NK-92 (cell line): Measurements from ENCODE around the gene FTCD.
"Not testable (repeated sequence)": the region's sequence is repeated elsewhere in the genome, so short reads cannot be mapped to it uniquely, and the experiment has no call there.

Experiments
- DNase-seq: peaks from one replicate; lab custom pipeline; 2025; ENCODE audit not compliant: unreplicated experiment; lab: John Stamatoyannopoulos, UW

Gene FTCD

GRCh38 chr21:46111857-46112724 is 43.3 kb downstream of the FTCD start:
- DNase-seq = no peak

- DNase-seq = no peak
These were observed 44.2 kb downstream of the FTCD start for GRCh38 chr21:46111193-46111571.

- DNase-seq = no peak
These were observed 44.7 kb downstream of the FTCD start for GRCh38 chr21:46110499-46111192.

DNA sequence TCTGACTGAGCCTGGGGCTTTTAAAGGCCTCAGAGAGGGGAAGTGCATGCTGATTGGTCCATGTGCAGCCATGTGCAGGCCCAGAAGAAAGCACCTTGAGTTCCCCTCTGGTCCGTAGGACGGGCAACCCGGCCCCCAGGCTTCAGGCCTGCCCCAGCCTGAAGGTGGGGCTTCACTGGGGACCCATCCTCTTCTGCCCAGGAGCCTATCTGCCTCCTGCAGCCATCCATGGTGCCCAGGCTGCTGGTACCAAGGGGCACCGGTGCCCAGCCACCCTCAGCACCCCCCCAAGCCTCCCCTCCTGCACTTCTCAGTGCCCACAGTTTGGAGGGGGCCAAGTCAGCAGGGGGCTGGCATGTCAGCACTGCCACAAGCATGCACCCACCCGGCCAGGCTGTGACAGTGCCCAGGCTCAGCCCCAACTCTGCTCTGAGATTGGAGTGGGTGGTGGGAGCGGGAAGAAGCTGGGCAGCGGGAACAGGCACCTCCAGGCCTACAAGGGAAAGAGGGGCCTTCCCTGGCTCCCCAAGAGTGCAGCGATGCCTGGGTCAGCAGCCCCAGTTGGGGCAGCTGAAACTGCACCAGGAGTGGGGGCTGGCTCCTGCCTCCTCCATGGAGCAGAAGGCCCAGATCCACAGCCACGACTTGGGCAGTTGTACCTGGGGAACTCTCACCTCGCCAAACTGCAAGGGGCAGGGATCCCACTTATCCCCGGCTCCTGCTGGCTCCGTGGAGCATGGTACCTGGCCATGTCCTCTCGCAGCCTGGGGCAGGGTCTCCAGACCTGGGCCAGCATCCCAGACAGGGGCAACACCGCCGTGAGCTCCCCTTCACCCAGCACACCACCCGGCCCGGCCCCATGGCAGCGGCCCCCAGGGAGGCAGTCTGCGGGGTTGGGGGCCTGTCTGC is 45.8 kb downstream of the FTCD start:
- no peak for DNase-seq

- DNase-seq = no peak
These were observed 46.5 kb downstream of the FTCD start for GRCh38 chr21:46108827-46109312.

- DNase-seq = not testable (repeated sequence)
These were observed 48.0 kb downstream of the FTCD start for GRCh38 chr21:46107376-46107775.

GRCh38 chr21:46104104-46104503 is 51.3 kb downstream of the FTCD start:
- no peak for DNase-seq

DNA sequence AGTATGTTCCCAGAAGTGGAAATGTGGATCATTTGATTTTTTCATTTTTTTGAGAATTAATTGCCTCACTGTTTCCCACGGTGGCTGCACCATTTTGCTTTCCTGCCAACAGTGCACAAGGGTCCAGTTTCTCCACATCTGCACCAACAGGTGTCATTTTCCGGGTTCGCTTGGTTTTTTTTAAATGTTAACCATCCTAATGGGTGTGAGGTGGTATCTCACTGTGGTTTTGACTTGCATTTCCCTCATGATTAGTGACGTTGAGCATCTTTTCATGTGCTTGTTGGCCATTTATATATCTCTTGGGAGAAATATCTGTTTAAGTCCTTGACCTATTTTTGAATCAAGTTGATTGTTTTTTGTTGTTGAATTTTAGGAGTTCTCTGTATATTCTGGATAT is 54.5 kb downstream of the FTCD start:
- DNase-seq = no peak

- DNase-seq = no peak
These were observed 55.0 kb downstream of the FTCD start for GRCh38 chr21:46100426-46100825.

GRCh38 chr21:46100020-46100419 is 55.4 kb downstream of the FTCD start:
- DNase-seq = no peak

DNA sequence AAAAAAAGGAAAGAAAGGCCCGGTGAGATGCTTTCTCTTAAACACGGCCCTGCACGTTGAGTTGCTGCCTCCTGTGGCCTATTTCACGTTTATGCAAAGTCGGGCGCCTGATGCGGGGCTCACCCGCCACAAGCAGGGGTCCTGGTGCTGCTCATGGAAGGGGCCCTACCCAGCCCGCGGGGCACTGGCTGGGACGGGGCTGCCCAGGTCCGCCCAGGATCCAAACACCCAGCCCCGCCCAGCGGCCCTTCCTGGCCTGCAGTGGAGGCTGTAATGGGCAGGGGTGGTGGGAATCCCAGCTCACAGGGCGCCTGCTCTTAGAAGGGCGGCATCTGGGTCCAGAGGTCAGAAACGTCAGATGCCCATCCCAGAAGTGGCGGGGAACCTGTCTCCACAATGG is 55.9 kb downstream of the FTCD start:
- no peak for DNase-seq

DNA sequence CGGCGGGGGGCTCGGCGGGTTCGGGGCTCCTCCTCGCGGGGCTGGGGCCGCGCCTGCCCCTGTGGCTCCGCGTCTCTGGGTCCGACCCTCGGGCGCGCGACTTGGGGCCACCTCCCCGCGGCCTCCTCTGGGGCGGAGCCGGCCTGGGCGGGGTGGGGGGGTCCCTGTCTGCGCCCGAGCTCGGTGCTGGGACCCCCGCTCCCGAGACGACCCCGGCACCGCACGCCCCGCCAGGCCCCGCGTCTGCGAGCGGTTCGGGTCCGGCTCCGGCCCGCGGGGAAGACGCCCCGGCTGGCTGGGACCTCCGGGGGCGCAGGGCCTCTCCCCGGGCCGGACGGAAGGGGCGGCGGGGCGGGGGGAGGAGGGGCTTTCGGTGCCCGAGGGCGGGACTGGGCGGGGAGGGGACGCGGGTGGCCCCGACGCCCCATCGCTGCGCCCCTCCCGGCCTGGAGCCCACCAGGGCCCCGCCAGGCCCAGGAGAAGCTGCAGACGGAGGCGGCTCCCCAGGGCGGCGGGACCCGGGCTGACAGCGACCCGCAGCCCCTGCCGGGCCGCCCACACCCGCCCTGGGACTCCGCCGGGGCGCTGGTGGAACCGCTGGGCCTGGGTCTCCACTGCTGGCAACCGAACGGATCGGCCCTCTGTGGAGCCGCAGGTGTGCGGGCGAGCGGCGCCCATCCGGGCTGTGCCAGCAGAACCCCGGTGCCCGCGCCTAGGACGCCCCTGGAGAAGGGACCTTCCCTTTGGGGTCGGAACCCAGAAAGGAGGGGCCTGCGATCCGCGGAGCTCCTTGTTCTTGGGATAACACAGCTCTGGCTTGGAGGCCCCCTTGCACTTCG is 56.9 kb downstream of the FTCD start:
- no peak for DNase-seq

GRCh38 chr21:46097336-46098293 is 57.8 kb downstream of the FTCD start, which contains the start of gene COL6A2:
COL6A2 (plus strand) TSS chr21:46098112.
- DNase-seq = no peak

DNA sequence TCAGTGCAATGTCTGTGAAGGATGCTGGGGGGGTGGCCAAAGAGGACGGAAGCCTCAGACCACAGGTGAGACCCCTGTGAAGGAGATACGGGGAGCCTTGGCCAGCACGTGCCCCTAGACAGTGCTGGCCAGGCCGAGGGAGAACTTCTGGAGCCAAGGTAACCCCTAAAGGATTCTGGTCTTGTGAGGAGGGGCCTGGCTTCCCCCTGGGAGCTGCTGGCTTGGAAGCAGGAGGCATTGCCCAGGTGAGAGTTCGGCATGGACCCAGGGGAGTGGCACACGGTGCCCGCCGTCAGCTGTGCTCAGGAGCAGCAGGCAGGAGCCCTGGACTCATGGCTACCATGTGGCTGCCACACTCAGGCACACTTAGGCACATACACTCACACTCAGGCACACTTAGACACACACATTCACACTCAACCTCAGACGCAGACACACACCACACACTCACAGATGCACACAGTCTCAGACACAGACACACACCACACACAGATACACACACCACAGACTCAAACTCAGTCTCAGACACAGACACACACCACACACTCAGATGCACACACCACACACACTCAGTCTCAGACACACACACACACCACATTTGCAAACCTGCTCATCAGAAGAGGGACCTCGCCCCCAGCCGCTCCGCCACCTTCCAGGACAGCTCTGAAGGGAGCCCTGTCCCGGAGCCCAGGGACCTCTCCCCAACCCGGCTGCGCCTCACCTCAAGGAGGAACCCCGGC is 58.6 kb downstream of the FTCD start:
- DNase-seq = no peak

- no peak for DNase-seq
These were observed 59.4 kb downstream of the FTCD start for GRCh38 chr21:46095814-46096595.

DNA sequence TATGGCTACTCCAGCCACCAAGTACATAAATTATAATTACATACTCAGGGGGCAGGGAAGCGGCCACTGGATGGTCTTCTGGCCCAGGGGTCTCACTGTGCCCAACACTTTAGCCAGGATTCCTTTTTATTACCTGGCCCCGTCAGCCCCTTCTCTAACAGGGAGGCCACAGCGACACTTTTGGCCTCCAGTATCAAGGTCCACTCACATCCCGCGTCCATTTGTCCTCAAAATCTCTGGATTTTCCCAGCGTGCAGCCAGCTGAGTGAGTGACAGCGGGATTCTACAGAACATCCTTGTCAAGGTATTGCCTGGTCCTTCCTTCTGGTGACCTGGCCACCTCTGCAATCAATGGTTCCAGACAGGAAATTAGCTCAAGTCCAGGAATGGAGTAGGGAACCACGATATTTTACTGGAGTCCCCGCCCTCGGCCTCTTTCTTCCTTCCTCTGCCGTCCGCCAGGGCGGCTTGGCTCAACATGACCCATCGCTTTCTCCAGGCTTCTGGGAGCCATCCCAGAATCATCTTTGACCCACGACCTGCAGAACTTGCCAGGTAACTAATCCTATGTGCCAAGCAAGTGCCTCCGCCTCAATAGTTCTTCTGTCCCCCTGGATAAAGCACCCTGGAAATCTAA is 60.2 kb downstream of the FTCD start:
- no peak for DNase-seq

DNA sequence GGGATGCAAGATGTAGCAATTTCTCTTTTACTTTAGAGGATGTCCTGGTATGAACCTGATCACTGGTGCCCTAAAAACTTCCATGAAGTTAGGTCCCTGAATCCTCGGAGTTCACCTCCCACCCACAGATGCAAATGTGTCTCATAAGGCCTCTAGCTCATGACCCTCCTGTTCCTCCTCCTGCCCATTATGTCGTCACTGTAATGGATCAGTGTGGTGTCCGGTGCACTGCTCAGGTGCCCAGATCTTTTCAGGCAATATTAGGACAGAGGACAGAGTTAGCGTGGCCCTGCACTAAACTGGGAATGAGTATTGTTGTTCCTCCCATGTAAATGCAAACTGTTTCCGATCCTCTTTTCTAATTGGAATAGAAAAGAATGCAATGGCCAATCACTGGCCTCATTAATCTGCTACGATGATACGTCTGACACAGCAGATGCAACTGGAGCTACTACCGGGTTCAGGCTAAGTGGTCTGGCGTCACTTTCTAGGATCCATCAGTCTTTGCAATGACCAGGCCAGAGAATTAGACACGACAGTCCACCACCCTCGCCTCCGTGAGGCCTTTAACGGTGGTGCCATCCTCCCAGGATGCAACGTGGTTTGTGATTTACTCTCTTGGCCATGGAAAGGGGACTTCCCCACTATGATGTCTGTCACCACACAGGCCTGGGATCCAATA is 60.8 kb downstream of the FTCD start:
- no peak for DNase-seq
